HAP-1 (cell line): ENCODE results near the gene EFNA1.
"Not testable (repeated sequence)": the region's sequence is repeated elsewhere in the genome, so short reads cannot be mapped to it uniquely, and the experiment has no call there.

Experiments used
- DNase-seq, 2 experiments: peaks; one replicate each; pipeline ENCODE4 v3.0.0-alpha.2; 2016 to 2020; ENCODE audit warnings: low spot score in 2 of 2
- H3K27me3 ChIP-seq: fragments of 250-450 bp; sonication (Bioruptor Pico); 2 replicates; pipeline ENCODE4 v1.5.1; 2020; ENCODE audit warnings: low read depth, mild to moderate bottlenecking, moderate library complexity
- H3K36me3 ChIP-seq: fragments of 250-450 bp; sonication (Bioruptor Pico); replicated peaks from 2 replicates; pipeline ENCODE4 v1.5.1; 2020; ENCODE audit warnings: mild to moderate bottlenecking
- H3K4me1 ChIP-seq: fragments of 250-450 bp; sonication (Bioruptor Pico); 2 replicates; pipeline ENCODE4 v1.5.1; 2020; ENCODE audit warnings: mild to moderate bottlenecking
- H3K4me3 ChIP-seq: fragments of 250-450 bp; sonication (Bioruptor Pico); 2 replicates; pipeline ENCODE4 v1.5.1; 2020; ENCODE audit warnings: mild to moderate bottlenecking, moderate library complexity
- H3K9me3 ChIP-seq: fragments of 250-450 bp; sonication (Bioruptor Pico); 2 replicates; pipeline ENCODE4 v1.5.1; 2020; ENCODE audit warnings: mild to moderate bottlenecking, moderate library complexity
- in situ Hi-C: fragments of 300-500 bp; cut with MboI; formaldehyde crosslinking; loops from 3 replicates; pipeline ENCODE4 v1.14.3; 2020; ENCODE audit warnings: low sequenced_read_pairs, inconsistent platforms, mixed read lengths

The EFNA1 gene

DNA sequence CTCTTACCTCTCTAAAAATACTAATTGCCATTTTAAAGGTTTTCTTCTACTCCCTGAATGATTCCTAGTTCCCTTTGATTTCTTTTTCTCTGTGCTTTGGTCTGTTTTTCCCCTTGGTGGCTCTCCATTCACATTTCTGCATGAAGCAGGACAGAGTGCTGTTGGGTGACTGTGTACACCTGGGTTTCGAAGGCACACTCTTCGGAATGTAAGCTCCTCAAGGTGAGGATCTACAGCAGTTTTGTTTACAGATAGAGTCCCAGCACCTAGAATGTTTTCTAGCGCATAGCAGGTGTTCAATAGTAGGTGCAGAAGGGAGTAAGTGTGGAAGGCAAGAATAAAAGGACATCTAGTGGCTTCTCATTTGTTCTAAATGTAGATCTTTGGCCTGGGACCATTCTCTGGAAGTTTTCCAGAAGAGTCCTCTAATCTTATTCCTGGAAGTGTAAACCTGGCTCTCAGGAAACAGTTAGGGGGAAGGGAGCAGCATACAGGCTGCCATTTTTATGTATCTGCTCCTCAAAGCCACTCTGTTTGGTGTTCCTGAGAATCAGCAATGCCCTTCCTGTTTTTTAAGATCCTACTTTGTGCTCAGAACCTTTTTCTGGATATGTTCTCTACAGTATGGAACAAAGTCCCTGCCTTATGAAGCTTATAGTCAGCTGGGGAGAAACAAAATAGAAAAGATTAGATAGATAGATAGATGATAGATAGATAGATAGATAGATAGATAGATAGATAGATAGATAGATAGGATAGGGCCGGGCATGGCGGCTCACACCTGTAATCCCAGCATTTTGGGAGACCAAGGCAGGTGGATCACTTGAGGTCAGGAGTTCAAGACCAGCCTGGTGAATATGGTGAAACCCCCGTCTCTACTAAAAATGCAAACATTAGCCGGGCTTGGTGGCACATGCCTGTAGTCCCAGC lies 22.8 kb upstream of the EFNA1 start:
- Histone ChIP-seq H3K27me3 (no peaks in the 10 kb centered on the region), H3K9me3 (no peaks in the 10 kb centered on the region), H3K36me3 (no peaks in the 10 kb centered on the region), H3K4me1 (no peaks in the 10 kb centered on the region), H3K4me3 (no peak overlapping the region)
- no peak for DNase-seq
- in situ Hi-C loops = no loop called here

DNA sequence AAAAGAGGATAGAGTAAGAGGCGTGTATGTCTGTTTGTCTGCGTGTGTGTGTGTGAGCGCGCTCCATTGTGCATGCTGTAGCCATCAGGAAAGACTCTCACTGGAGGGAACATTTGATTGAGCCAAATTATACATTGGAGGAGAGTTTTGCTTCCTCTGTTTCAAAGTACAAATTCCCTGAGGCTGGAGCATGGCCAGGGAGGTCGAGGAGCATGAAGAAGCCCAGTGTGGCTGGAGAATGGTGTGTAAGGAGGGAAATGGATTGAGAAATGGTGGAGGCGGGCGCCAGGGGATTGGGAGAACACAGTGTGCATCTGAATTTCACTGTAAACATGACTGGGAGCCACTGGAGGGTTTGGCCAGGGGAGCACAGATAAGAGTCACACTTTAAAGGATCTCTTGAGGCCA lies 22.1 kb upstream of the EFNA1 start:
- Histone ChIP-seq H3K4me1 (no peaks in the 10 kb centered on the region), H3K36me3 (no peaks in the 10 kb centered on the region), H3K4me3 (no peak overlapping the region), H3K27me3 (no peaks in the 10 kb centered on the region), H3K9me3 (no peaks in the 10 kb centered on the region)
- in situ Hi-C loops = no loop called here
- no peak for DNase-seq

- no peaks in the 10 kb centered on the region for H3K27me3 ChIP-seq
- no peak for DNase-seq
- no peak overlapping the region for H3K4me3 ChIP-seq
- no peaks in the 10 kb centered on the region for H3K36me3 ChIP-seq
- no peaks in the 10 kb centered on the region for H3K4me1 ChIP-seq
- no peaks in the 10 kb centered on the region for H3K9me3 ChIP-seq
- in situ Hi-C loops = no loop called here
Observed at GRCh38 chr1:155106862-155107261, 20.8 kb upstream of the EFNA1 start.

DNA sequence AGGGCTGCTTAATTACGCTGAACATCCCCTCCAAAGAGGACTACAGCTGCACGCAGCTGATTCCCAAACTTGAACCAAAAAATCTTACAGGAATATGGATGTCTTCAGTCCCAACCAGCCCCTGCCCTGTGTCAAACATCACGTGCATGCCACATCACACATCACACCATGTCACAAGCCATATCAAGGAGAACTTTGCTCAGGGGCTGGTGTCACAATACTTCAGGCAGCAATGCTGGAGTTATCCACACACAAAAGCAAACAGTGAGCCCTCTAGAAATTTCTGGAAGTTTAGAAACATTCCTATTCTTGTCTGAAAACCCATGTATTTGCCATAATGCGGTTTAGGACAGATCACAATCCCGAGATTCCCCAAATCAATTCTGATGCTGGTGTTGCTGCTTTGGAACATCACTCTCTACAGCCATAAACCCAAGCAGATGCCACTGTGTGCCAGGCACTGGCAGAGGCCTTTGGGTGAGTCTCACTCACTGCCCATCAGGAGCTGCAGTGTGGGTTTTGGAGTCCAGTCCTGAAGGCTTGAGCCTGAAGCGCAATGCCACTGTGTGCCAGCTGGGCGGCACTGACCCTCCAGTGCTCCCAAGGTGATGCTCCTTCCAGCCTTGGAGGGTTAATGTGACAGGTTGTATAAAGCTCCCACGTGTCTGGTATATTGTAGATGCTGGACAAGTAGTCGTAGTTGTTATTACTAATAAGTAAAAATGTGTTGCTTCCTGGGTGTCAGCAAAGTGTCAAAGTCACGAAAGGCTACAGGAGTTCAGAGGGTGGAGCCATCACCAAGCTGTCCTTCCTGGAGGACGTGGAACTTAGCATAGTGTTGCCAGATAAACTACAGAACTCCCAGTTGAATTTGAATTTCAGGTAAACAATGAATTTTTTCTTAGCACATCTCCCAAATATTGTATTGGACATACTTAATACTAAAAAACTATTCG lies 20.1 kb upstream of the EFNA1 start:
- Histone ChIP-seq H3K36me3 (no peaks in the 10 kb centered on the region), H3K9me3 (no peaks in the 10 kb centered on the region), H3K4me1 (no peaks in the 10 kb centered on the region), H3K4me3 (no peak overlapping the region), H3K27me3 (no peaks in the 10 kb centered on the region)
- in situ Hi-C loops = no loop called here
- DNase-seq = no peak

GRCh38 chr1:155108296-155108695 lies 19.4 kb upstream of the EFNA1 start:
- in situ Hi-C loops = no loop called here
- Histone ChIP-seq H3K36me3 (no peaks in the 10 kb centered on the region), H3K27me3 (no peaks in the 10 kb centered on the region), H3K4me3 (no peak overlapping the region), H3K9me3 (no peaks in the 10 kb centered on the region), H3K4me1 (no peaks in the 10 kb centered on the region)
- no peak for DNase-seq

- H3K9me3 ChIP-seq = no peaks in the 10 kb centered on the region
- H3K4me1 ChIP-seq = no peaks in the 10 kb centered on the region
- in situ Hi-C loops = no loop called here
- no peak overlapping the region for H3K4me3 ChIP-seq
- H3K36me3 ChIP-seq = no peaks in the 10 kb centered on the region
- DNase-seq = no peak
- H3K27me3 ChIP-seq = no peaks in the 10 kb centered on the region
Observed at GRCh38 chr1:155110381-155110780, 17.3 kb upstream of the EFNA1 start.

GRCh38 chr1:155110826-155111225 lies 16.9 kb upstream of the EFNA1 start:
- Histone ChIP-seq H3K4me3 (no peak overlapping the region), H3K36me3 (no peaks in the 10 kb centered on the region), H3K4me1 (no peaks in the 10 kb centered on the region), H3K27me3 (no peaks in the 10 kb centered on the region), H3K9me3 (no peaks in the 10 kb centered on the region)
- in situ Hi-C loops = no loop called here
- DNase-seq = no peak

DNA sequence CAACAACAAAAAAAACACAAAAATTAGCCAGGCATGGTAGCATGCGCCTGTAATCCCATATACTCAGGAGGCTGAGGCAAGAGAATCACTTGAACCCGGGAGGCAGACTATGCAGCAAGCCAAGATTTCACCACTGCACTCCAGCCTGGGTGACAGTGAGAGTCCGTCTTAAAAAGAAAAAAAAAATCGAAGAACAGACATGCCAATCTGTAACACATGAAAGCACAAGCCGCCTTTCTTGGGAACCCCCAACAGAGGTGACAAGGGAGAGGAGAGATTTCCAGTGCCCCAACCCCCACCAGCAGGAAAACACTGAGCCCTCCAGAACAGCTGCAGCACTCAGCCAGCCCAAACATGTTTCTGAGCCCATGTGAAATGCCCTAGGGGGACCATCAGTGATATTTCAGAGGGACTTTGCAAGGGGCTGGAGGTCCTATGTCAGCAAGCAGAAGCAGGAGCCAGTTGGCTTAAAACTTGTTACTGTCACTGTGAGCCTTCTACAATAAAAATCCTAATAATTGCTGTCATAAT lies 14.2 kb upstream of the EFNA1 start:
- no peaks in the 10 kb centered on the region for H3K27me3 ChIP-seq
- DNase-seq = no peak

GRCh38 chr1:155116113-155116764 lies 11.4 kb upstream of the EFNA1 start:
- no peaks in the 10 kb centered on the region; the same call in 1 of the 2 replicates for H3K27me3 ChIP-seq
- H3K36me3 ChIP-seq = no peaks in the 10 kb centered on the region
- no peak for DNase-seq
- H3K4me1 ChIP-seq = no peaks in the 10 kb centered on the region
- no peak overlapping the region for H3K4me3 ChIP-seq
- H3K9me3 ChIP-seq = no peaks in the 10 kb centered on the region
- in situ Hi-C loops = no loop called here

More for the DNA sequence above, 14.2 kb upstream of the EFNA1 start:
- Histone ChIP-seq H3K4me1 (no peaks in the 10 kb centered on the region), H3K9me3 (no peaks in the 10 kb centered on the region), H3K4me3 (no peak overlapping the region), H3K36me3 (no peaks in the 10 kb centered on the region)
- in situ Hi-C loops = no loop called here

DNA sequence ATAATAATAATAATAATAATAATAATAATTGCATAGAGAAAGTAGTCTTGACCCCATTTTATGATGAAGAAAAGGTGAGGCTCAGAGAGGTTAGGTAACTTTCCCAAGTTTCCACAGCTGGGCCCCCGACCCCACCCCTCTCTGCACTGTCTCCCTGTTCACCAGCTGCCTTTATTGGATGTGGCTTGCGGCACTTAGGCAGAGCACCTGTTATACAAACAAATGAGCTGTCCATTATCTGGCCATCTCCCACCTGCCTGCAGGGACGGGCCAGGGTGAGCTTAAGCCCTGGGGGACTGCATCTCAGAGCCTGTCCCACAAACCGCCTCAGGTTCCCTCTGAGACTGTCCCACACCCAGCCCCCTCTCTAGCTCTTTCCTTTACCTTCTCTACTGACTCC lies 10.1 kb upstream of the EFNA1 start:
- Histone ChIP-seq H3K4me3 (no peak overlapping the region), H3K36me3 (no peaks in the 10 kb centered on the region), H3K9me3 (no peaks in the 10 kb centered on the region), H3K4me1 (no peaks in the 10 kb centered on the region), H3K27me3 (no peaks in the 10 kb centered on the region; the same call in 1 of the 2 replicates)
- no peak for DNase-seq
- in situ Hi-C loops = no loop called here

- H3K4me3 ChIP-seq, DNase-seq, H3K36me3 ChIP-seq, H3K27me3 ChIP-seq, in situ Hi-C loops, H3K4me1 ChIP-seq, H3K9me3 ChIP-seq: not testable (repeated sequence)
Observed at GRCh38 chr1:155118090-155118489, 9.6 kb upstream of the EFNA1 start.

DNA sequence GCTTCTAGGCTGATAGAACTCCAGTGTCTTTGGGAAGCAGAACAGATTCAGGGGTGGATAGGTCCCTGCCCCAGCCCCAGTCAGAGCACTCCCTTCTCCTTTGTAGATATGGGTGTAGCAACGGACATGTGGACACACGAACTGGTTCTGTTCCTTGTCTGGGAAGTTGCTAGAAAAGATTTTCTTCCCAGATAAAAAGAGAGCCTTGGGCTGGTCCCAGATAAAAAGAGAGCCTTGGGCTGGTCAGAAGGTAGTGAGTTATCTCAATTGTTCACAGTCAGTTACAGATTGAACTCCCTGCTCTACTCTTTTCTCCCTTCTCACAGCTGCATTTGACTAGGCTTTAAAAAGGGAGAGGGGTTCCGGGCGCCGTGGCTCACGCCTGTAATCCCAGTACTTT lies 7.4 kb upstream of the EFNA1 start:
- H3K9me3 ChIP-seq = no peaks in the 10 kb centered on the region
- no peaks in the 10 kb centered on the region for H3K36me3 ChIP-seq
- no peak for DNase-seq
- H3K4me3 ChIP-seq = no peak overlapping the region
- no peaks in the 10 kb centered on the region; the same call in 1 of the 2 replicates for H3K27me3 ChIP-seq
- in situ Hi-C loops = no loop called here
- H3K4me1 ChIP-seq = peaks cover 2% of the 10 kb centered on the region; the same call in 1 of the 2 replicates

- no peaks in the 10 kb centered on the region; the same call in 1 of the 2 replicates for H3K27me3 ChIP-seq
- H3K4me1 ChIP-seq = peaks cover 3% of the 10 kb centered on the region
- H3K4me3 ChIP-seq = no peak overlapping the region
- no peaks in the 10 kb centered on the region for H3K36me3 ChIP-seq
- in situ Hi-C loops = no loop called here
- H3K9me3 ChIP-seq = no peaks in the 10 kb centered on the region
- no peak for DNase-seq
Observed at GRCh38 chr1:155121249-155121648, 6.4 kb upstream of the EFNA1 start.
